Left renal pelvis (tissue), 4 donors: Measurements from ENCODE around the gene NBPF1. TPM values are rescaled to one million over a fixed set of nuclear protein-coding genes. Genes with fewer than 3 reads are reported as not detected.
"Not testable (repeated sequence)": the region's sequence is repeated elsewhere in the genome, so short reads cannot be mapped to it uniquely, and the experiment has no call there.

Experiments
- DNase-seq, 4 donors: peaks; one replicate each; pipeline ENCODE4 v3.0.0-alpha.2; 2013; ENCODE audit warnings: low read depth in 4 of 4, low spot score in 3 of 4
- polyA plus RNA-seq, 4 donors: library from polyadenylated mRNA; unstranded; fragments of 120-200 nt; gene quantifications; one replicate each; pipeline ENCODE4 v1.2.1, GENCODE V29; 2013; ENCODE audit not compliant: insufficient read length in 4 of 4

NBPF1 gene
- polyA plus RNA-seq, 4 donors = 76.0 to 161 (median 88.4) TPM

DNA sequence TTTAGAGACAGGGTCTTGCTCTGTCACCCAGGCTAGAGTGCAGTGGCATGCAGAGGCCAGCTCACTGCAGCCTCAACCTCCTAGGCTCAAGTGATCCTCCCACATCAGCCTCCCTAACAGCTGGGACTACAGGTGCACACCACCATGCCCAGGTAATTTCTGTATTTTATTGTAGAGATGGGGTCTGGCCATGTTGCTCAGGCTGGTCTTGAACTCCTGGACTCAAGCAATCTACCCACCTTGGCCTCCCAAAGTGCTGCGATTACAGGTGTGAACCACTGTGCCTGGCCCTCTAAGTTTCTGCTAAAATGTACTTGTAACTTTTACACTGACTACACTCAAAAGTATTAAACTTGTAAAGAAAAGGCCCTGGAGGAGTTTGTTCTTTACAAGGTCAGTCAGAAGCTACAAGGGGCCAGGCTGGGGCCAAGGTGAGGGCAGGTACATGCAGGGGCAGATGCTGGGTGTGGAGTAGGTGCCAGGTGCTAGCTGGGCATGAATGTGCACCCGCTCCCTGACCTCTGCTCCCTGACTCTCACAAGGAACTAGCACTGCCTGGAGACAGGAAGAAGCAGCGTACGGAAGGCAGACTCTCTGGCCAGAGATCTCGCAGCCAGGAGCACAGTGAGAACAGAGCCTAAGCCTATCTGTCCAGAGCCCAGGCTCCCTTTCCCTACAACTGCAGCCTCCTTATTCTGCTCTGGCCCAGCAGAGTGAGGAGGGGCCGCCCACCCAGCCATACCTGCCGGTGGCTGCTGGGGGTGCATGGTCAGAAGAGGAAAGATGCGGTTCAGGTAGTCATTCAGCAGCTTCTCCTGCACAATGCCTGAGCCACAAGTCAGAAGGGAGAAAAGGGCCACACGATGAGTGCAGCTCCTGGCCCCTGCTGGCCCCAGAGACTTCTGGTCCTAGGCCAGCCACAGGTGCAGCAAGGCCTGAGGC, 28.9 kb upstream of the NBPF1 start:
- DNase-seq = not testable (repeated sequence)

GRCh38 chr1:16641159-16641975, 28.0 kb upstream of the NBPF1 start:
- DNase-seq = not testable (repeated sequence)

DNA sequence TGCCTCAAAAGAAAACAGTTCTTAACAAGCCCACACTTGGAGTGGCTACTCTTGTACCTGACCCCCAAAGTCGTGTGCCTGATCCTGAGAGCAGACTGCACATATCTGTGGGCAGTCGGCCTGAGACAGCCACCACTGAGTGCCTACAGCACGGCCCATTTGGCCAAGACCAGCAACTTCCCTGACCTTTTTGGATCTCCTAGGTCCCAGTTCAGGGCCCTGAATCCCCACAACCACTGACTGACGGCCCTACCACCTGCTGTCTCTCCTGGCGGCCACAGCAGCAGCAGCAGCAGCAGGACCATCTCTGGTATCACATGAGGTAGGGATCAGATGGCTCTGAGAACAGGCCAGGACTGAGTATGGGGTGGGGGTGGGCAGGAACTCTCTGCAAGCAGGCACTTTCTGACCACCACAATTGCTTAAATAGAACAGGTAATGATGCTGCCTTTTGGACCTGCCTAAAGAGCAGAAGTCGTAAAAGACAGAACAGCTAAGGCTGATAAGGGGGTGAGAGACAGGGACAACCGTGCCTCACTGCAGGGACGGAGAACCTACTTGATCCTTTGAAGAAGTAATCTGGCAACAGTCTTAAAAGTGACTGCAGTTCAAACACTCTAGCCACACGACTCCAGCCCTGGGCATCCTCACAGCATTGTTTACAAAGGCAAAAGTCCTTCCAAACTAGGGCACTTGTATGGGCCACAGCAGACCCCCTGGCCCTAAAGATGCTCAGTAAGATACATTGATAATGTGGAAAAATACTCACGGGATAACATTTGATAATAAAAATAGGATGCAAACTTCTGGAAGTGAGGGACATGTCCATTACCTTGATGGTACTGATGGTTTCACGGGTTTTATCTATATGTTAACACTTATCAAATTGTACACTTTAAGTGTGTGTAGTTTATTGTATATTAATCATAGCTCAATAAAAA, 26.0 kb upstream of the NBPF1 start:
- DNase-seq = not testable (repeated sequence)

- not testable (repeated sequence) for DNase-seq
These were observed 24.8 kb upstream of the NBPF1 start for GRCh38 chr1:16637941-16638778.

DNA sequence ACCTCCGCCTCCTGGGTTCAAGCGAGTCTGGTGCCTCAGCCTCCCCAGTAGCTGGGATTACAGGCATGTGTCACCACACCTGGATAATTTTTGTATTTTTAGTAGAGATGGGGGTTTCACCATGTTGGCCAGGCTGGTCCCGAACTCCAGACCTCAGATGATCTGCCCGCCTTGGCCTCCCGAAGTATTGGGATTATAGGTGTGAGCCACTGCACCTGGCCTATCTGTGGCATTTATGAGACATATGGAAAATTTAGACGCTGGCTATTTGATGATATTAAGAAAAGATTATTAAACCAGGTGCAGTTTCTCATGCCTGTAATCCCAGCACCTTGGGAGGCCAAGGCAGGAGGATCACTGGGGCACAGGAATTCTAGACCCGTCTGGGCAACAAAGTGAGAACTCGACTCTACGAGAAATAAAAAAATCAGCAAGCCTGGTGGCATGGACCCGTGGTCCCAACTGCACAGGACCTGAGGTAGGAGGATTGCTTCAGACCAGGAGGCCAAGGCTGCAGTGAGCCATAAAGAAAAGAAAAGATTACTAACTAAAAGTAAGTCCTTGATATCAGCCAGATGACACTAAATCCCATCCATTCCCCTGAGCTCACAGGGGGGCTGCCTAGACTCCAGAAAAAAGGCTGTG, 23.3 kb upstream of the NBPF1 start:
- not testable (repeated sequence) for DNase-seq

- DNase-seq = not testable (repeated sequence)
These were observed 22.6 kb upstream of the NBPF1 start for GRCh38 chr1:16635959-16636358.

- not testable (repeated sequence) for DNase-seq
These were observed 20.3 kb upstream of the NBPF1 start for GRCh38 chr1:16633540-16634282.

DNA sequence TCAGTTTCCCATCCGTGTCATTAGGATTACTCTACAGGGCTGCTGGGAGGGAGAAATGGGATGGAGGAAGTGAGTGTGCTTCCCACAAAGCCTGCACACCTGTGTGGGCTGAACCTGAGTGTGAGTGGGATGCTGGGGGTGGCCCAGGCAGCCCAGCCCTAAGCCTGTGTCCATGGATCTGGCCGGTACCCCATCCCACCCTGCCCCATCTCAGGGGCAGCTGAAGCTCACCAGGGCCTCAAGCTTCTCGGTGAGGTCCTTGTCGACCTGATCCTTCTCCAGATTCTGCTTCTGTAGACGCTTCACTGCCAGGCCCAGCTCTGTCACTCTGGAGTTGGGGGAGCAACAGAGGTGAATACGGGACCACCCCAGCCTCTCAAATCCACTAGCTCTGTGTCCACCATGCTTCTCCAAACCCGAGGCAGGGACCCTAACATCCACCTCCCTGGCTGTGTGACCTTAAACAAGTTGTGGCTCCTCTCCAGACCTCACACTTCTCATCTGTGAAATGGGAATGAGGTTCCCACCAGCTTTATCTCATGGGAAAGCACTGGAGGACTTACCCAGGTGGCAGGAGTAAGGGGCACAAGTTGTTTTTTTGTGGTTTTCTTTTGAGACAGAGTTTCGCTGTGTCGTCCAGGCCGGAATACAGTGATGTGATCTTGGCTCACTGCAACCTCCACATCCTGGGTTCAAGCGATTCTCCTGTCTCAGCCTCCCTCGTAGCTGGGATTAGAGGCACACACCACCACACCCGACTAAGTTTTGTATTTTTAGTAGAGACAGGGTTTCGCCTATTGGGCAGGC, 18.9 kb upstream of the NBPF1 start:
- DNase-seq = not testable (repeated sequence)

DNA sequence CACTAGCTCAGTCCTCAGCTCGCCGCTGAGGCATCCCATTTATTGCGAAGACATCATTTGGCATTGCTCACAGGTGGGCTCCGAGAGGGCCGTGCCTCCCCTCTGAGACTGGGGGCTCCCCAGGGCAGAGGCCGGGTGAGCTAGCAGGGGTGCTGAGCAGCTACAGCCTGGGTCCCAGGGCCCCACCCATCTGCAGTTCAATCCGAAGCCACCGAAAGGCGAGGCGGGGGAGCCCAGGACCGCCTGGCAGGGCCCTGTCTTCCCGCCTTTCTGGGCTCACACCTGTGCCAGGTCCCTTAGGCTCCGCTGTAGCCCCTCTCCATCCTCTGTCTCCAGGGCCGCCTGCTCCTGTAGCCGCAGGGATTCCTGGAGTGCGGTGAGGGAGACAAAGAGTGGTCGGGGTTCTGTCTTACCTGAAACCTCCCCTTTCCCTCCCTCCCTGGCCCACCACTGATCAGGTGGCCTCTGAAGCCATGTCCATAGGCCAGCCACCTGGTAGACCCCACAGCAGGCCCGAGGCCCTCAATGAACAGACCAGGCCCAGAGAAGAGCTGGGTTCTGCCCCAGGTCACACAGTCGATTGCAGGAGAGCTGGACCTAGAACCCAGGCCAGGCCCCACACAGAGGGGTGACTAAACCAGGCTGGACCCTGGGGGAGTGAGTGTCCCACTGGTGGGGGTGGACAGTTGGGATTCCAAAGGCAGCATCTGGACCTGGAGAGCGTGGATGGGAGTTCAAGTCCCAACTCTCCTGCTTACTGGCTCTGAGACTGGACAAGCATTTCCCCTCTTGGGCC, 18.1 kb upstream of the NBPF1 start:
- DNase-seq = no peak

- DNase-seq = no peak
These were observed 17.4 kb upstream of the NBPF1 start for GRCh38 chr1:16630661-16631247.

DNA sequence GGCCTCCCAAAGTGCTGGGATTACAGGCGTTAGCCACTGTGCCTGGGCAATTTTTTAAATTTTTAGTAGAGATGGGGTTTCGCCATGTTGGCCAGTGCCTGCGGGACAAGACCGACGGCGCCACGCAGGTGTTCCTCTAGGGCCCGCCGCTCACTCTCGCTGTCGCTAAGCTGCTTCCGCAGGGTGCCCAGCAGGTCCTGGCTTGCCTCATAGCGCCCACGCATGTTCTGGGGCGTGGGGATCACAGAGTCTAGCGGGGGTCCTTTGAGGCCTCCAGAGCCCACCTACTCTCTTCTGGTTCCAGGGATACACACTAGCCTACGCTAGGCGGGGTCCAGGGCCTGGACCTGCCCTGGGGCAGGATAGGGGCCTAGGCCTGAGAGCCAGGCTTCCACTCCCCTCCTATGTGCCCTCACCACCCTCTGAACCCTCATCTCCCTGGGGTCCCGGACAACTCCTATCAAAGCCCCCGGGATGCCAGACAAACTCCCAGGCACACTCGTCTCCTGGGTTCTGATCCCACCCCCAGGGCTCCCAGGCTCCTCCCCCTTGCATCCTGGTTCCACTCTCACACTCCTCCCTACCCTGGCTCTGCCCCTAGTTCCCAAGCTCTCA, 16.7 kb upstream of the NBPF1 start:
- not testable (repeated sequence) for DNase-seq

DNA sequence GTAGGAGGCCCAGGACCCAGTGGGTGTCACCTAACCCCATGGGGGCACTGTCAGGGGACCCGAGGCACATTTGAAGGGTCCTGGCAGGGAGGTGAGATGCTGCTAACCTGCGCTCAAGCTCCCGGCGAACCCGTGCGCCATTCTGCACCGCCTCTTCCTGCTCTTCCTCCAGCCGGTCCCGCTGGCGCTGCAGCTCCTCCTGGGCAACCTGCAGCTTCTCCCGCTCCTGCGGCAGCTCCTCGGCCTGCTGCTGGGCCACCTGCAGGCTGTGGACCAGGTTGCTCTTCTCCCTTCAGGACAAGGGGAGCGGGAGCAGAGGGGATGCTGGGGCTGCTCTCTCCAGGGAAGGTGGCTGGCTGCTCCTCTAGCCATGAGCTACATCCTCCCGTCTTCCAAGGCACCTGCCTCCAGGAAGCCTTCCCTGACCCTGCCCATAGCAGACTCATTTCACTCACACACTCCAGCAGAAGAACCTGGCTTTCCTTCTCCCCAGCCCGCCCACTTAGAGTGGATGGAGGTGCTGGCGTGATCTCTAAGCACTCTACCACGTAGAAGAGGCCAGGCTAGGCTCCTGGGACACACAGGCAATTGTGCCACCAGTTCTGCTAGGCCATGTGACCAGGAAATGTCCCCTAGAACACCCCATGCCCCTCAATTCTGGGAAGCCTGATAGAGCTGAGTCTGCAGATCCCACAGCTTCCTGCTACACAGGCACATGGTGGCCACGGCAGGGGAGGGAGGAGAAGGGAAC, 15.2 kb upstream of the NBPF1 start:
- no peak for DNase-seq

GRCh38 chr1:16626409-16626983, 13.1 kb upstream of the NBPF1 start:
- not testable (repeated sequence) for DNase-seq

- no peak for DNase-seq
These were observed 12.4 kb upstream of the NBPF1 start for GRCh38 chr1:16625497-16626408.
